Effector CD8-positive, alpha-beta T cell (primary cell): ENCODE measurements around the gene PCMTD2.
"Not testable (repeated sequence)": the region's sequence is repeated elsewhere in the genome, so short reads cannot be mapped to it uniquely, and the experiment has no call there.

ENCODE experiments used
- DNase-seq: peaks from one replicate; lab custom pipeline; 2025; lab: John Stamatoyannopoulos, UW

Gene PCMTD2

DNA sequence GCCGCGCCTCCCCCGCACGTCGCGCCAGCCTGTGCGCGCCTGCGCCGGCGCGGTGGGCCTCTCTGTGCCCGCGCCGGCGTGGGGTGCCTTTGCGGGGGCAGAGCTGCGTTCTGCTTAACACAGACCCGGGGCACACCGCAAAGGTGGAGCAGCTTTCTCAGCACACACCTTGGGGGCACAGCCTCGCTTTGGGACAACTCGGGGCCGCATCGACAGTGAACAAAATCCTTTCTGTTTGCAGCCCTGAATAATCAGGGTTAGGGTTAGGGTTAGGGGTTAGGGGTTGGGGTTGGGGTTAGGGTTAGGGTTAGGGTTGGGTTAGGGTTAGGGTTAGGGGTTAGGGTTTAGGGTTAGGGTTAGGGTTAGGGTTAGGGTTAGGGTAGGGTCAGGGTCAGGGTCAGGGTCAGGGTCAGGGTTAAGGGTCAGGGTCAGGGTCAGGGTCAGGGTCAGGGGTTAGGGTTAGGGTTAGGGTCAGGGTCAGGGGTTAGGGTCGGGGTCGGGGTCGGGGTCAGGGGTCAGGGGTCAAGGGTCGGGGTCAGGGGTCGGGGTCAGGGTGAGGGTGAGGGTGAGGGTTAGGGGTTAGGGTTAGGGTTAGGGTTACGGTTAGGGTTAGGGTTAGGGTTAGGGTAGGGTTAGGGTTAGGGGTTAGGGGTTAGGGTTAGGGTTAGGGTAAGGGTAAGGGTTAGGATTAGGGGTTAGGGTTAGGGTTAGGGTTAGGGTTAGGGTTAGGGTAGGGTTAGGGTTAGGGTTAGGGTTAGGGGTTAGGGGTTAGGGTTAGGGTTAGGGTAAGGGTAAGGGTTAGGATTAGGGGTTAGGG, 31.1 kb downstream of the PCMTD2 start:
- peak; percentile 30 for DNase-seq

DNA sequence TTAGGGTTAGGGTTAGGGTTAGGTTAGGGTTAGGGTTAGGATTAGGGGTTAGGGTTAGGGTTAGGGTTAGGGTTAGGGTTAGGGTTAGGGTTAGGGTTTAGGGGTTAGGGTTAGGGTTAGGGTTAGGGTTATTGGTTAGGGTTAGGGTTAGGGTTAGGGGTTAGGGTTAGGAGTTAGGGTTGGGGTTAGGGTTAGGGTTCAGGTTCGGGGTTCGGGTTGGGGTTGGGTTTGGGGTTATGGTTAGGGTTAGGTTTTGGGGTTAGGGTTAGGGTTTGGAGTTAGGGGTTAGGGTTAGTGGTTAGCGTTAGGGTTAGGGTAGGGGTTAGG, 31.7 kb downstream of the PCMTD2 start:
- DNase-seq, result not testable (repeated sequence)

DNA sequence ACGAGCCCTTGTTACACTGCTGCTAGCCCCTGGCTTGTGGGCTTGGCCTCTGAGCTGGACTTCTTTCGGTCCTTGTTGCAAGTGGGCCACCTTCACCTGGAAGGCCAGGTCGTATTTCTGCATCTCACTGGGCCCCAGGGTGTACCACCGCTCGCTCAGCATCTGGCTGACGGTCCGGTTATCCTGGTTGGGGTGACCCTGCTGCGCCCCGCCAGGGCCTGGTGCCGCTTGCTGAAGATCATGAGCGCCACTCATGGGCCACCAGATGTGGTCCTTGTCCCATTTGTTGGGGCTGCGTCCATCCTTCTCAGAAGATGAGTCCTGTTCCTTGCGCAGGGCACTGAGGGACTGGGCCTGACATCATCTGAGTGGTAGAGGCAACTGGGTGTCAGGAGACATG, 36.6 kb downstream of the PCMTD2 start:
- DNase-seq, result not testable (repeated sequence)

DNA sequence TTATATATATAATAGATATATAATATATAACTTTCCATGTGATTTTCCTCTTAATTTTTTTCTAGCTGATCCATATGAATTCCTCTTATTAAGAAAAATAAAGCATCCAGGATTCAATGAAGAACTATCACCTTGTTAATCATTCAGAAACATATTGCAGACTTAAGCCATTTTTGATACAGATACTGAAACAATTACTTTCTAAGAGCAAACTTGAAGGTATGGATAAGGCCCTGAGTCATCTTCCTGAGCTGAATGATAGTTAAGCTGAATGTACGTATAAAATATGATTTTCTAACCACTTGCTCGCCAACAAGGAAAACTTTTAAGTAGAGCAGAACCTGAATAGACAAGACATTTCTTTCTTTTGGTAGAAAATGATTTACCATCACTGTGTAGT, 47.5 kb downstream of the PCMTD2 start:
- DNase-seq, result not testable (repeated sequence)

DNA sequence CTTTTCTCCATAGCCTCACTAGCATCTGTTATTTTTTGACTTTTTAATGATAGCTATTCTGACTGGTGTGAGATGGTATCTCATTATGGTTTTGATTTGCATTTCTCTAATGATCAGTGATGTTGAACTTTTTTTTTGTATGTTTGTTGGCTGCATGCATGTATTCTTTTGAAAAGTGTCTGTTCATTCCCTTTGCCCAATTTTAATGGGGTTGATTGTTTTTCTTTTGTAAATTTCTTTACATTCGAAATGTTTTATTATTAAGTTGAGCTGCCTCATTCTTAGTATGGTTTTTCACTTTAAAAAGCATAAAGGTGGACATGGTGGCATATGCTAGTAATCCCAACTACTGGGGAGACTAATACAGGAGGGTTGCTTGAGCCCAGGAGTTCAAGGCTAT, 58.2 kb downstream of the PCMTD2 start:
- DNase-seq, result not testable (repeated sequence)

DNA sequence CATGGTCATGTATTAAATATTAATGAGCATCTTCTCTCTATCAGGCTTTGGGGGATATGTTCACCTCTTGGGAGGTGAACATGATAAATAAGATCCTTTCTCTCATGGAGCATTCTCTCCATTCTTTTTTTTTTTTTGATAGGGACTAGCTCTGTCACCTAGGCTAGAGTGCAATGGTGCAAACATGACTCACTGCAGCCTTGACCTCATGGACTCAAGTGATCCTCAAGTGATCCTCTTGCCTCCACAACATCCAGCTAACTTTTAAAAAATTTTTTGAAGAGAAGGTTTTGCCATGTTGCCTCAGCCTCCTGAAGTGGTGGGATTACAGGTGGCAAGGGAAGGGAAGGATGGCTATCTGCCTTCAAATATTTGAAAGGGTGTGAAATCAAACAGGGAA, 59.8 kb downstream of the PCMTD2 start:
- DNase-seq, result not testable (repeated sequence)

DNA sequence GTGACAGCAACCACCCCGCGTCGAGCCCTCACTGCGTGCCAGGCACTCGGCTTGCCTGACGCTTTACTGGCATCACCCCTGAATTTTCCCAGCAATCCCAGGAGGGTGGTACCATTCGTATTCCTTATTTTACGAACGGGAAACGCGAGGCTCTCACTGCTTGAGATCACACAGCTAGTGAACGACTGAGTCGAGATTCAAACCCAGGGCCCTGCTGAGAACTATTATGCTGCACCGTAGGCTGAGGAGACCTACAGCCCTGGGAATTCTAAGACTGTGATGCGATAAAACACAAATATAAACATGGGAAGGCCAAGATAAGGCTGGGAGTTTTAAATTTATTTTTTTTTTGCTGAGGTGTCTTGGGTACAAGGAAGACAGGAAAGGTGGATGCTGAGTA, 60.3 kb downstream of the PCMTD2 start:
- not testable (repeated sequence) for DNase-seq

DNA sequence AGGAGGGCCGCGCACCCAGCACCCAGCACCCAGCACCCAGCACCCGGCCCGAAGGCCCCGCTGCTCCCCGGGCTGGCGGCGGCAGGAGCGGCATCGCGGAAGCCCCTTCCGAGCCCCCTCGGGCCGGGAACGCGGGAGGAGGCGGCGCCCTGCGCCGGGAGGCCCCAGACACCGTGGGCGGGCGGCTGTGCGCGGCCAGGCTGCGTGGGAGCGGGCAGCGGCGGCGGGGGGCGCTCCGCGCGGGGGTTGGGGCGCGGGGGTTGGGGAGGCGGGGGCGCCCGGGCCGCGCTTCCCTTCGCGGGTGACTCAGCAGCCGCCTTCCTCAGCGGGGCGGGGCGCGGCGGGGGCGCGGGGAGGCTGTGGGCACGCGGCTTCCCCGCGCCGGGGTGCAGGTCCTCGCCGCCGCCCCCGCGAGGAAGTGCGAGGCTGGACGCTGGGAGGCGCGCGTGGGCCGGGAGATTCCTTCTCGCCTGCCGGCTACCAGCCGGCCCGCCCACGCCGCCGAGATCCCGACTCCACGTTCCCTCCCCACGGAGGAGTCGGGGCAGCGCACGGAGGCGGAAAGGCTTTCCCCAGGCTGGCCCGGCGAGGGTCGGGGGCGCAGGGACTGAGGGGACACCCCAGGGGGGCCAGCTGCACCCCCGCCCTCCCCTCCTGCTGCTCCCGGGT, 61.0 kb downstream of the PCMTD2 start:
- not testable (repeated sequence) for DNase-seq

DNA sequence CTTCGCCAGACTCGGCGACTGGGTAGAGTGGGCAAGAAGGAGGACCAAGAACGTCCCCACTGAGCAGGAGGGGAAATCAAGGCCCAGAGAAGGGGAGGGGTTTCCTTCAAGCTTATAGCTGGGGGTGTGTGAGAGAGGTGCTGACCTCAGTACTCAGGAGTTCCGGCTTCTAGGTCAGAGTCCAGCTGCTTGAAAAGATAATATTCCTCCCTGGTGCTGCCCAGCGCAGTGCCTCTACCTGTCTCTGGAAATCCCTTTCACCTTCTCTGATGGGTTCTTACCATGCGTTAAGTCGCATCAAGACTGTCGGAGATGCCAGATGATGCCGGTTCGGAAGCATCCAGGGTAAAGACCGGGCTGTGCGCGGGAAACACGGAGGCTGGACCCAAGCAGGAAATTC, 61.8 kb downstream of the PCMTD2 start:
- not testable (repeated sequence) for DNase-seq

DNA sequence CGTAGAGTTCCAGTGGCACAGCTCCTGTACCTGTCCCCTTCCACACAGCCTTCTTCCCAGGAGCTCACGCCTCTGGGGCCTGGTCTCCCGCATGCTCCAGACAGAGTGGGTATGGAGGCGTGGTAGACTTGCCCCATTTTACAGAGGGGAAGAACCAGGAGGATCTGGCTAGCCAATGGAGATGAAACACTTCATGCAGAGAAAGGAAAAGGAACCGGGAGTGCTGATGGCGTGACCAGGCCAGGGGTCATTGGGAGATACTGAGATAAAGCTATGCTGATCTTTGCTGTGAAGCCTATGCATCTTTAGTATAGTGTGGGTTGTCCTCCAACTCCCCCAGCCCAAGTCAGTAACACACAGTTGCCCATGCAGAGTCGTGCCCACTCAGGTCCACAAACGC, 62.5 kb downstream of the PCMTD2 start:
- not testable (repeated sequence) for DNase-seq

DNA sequence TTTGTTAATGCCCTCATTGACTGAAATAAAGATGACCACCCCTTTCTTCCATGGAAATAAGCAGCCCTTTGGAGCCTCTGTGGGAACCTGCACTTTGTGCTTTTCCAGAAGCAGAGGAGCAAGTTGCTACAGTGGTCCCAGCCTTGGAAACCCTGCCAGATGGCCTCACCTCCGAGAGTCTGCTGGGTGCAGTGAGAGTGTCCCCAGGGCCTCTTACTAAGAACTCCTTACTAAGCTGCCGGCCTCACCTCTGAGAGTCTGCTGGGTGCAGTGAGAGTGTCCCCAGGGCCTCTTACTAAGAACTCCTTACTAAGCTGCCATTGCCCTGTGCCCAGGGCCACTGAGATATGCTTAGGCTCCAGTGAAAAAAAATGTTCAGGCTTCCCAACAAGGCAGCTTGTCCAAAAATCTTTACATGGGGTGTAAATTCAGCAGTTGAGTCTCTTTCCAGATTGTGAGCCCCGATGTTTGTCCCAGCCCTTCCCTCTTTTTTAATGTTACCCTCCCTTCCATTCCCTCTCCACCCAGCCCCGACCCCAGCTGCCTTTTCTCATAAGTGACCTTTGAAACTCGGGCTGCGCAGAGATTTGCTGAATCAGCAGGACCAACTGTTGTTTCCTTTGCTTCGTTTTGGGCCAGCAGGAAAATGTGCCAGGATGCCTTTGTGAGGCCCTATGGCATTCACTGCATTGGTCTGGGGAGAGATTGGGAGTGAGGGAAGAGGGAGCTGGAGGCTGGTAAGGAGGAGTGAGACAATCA, 66.7 kb downstream of the PCMTD2 start:
- DNase-seq, result not testable (repeated sequence)
